ENCODE results near the gene DOCK4. TPM values are rescaled to one million over a fixed set of nuclear protein-coding genes. Genes with fewer than 3 reads are reported as not detected.

The DOCK4 gene
- total RNA-seq, 4 donors from 2014 or later = 30.8 to 49.8 (median 37.2) TPM

DNA sequence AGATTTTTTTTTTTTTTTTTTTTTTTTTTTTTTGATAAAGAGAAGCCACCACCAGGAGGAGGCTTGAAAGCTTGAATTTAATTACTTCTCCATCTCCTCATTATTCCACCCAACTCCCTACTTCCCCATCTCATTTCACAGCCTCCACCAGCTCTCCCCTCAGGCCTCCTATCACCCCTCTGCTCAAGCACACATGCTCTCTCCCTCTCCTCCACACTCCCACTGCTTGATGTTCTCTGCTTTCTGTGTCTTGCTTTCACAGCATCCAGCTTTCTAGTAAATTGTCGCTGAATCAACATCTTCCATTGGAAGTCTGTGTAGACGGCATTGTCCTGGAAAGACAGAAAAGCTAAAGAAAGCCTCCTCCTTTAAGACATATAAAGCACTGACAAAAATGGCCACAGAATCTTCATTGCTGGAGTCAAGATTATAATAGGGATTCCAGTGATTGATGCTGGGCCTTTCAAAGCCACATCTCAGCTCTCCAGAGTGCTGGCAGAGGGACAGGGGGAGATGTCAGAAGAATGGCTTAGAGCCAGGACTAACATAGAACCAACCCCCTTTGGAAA lies 58.3 kb downstream of the DOCK4 start:
- no peak overlapping the region for H3K27ac ChIP-seq

DNA sequence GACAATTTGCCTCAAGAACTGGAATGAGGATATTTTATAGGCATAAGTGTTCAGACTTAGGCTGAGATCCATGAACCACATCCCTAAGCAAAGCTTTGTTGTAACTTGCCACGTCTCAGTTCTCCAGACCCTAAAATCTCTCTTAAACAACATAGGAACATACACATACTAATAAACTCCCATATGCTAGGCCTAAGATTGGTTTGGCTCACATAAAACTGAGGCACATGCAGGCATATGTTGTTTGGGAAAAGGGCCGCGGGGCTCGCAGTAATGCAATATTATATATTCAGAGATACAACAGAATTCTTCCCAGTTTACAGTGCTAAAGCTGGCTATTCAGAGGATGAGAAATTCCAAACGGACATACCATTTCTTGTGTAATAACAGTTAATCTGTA lies 61.0 kb downstream of the DOCK4 start:
- DNase-seq (ENCODE audit: low spot score in 2 of 2) = no peak
- WGBS, 2 donors = 91 to 94% methylated on average over 5 of the region's 5 CpGs

More for the DNA sequence above, 58.3 kb downstream of the DOCK4 start:
- no peak for DNase-seq (ENCODE audit: low spot score in 2 of 2)
- WGBS, 2 donors = 64 to 72% methylated on average over 2 of the region's 2 CpGs
- H3K36me3 ChIP-seq = no peaks in the 10 kb centered on the region
- no peak for TF ChIP-seq EP300 (IDR thresholded peaks at IDR 0.05)
- TF ChIP-seq, protein P1, sequence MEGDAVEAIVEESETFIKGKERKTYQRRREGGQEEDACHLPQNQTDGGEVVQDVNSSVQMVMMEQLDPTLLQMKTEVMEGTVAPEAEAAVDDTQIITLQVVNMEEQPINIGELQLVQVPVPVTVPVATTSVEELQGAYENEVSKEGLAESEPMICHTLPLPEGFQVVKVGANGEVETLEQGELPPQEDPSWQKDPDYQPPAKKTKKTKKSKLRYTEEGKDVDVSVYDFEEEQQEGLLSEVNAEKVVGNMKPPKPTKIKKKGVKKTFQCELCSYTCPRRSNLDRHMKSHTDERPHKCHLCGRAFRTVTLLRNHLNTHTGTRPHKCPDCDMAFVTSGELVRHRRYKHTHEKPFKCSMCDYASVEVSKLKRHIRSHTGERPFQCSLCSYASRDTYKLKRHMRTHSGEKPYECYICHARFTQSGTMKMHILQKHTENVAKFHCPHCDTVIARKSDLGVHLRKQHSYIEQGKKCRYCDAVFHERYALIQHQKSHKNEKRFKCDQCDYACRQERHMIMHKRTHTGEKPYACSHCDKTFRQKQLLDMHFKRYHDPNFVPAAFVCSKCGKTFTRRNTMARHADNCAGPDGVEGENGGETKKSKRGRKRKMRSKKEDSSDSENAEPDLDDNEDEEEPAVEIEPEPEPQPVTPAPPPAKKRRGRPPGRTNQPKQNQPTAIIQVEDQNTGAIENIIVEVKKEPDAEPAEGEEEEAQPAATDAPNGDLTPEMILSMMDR (IDR thresholded peaks at IDR 0.05) = peak in 1 of 5 experiments; percentile 9
- no peak for TF ChIP-seq POLR2A (IDR thresholded peaks at IDR 0.05)
- no peaks in the 10 kb centered on the region for H3K27me3 ChIP-seq
- H3K4me1 ChIP-seq = peaks cover 0 to 28% (median 6%) of the 10 kb centered on the region in 4 donors
- no peaks in the 10 kb centered on the region for H3K9me3 ChIP-seq
- H3K4me3 ChIP-seq = no peak overlapping the region

DNA sequence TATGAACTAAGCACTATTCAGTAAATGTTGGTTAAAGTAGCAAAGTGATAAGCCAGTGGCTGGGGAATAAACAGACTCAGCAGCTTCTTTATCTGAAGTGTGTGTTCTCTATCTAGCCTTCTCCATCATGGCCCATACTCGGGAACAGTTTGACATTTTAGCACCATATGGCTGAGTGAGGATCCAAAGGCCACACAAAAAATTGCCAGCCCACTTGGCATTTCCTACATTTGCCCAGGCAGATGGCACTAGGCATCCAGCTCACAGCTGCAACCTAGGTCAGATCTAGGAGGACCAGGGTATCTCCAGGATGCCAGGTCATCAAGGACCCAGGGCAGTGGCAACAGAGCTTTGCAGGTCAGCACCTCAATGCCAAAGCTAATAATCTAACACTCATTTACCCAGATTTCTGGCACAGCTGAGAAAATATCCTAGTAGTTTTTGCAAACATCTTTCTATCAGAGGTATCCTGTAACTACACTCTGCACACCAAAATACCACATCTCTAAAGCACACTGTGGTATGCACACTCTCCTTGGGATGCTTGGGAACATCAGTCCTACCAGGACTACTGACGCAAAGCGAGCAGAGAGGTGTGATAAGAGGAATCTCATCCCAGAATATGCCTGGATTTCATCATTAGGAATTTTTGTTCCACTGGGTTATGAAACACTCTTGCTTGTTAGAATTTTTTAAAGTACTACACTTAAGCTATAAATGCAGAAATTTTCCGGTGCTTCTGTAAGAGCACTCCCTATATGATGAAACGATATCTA lies 61.7 kb downstream of the DOCK4 start:
- H3K27me3 ChIP-seq = no peaks in the 10 kb centered on the region
- no peak for TF ChIP-seq POLR2A (IDR thresholded peaks at IDR 0.05)
- DNase-seq (ENCODE audit: low spot score in 2 of 2) = no peak
- H3K27ac ChIP-seq = no peak overlapping the region
- H3K4me1 ChIP-seq = peaks cover 0 to 36% (median 4%) of the 10 kb centered on the region in 4 donors
- WGBS, 2 donors = 88 to 92% methylated on average over 5 of the region's 5 CpGs
- no peak overlapping the region for H3K4me3 ChIP-seq
- no peaks in the 10 kb centered on the region for H3K36me3 ChIP-seq
- no peaks in the 10 kb centered on the region for H3K9me3 ChIP-seq

More for the DNA sequence above, 61.0 kb downstream of the DOCK4 start:
- peaks cover 0 to 31% (median 4%) of the 10 kb centered on the region in 4 donors for H3K4me1 ChIP-seq
- H3K27me3 ChIP-seq = no peaks in the 10 kb centered on the region
- no peak overlapping the region for H3K4me3 ChIP-seq
- no peaks in the 10 kb centered on the region for H3K36me3 ChIP-seq
- H3K9me3 ChIP-seq = no peaks in the 10 kb centered on the region
- no peak overlapping the region for H3K27ac ChIP-seq
- TF ChIP-seq EP300 (IDR thresholded peaks at IDR 0.05) (no peak), POLR2A (IDR thresholded peaks at IDR 0.05) (no peak)
- TF ChIP-seq, protein P1 (IDR thresholded peaks at IDR 0.05) = no peak

DNA sequence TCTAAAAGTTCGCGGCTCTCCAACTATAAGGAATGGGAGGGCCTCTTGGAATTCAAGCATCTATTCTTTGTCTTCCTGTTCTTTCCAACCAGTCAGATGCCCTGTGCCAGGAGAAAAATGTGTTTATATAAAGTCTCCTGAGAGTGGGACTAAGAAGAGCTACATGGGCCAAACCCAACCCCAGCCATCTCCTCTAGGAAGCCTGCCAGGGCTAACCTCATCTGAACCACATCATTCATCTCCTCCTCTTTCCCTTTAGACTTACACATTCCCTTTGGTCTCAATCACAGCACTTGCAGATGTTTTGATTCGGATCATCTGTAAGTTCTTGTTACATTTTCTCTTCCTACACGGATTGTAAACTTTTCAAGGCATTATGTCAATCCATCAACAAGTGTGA lies 62.6 kb downstream of the DOCK4 start:
- no peaks in the 10 kb centered on the region for H3K36me3 ChIP-seq
- no peak for TF ChIP-seq EP300 (IDR thresholded peaks at IDR 0.05)
- TF ChIP-seq, protein P1 (IDR thresholded peaks at IDR 0.05) = no peak
- no peak for TF ChIP-seq POLR2A (IDR thresholded peaks at IDR 0.05)
- WGBS, 2 donors = 60 to 63% methylated on average over 4 of the region's 4 CpGs
- no peaks in the 10 kb centered on the region for H3K27me3 ChIP-seq
- no peaks in the 10 kb centered on the region for H3K9me3 ChIP-seq
- no peak for DNase-seq (ENCODE audit: low spot score in 2 of 2)
- H3K4me1 ChIP-seq = peaks cover 0 to 36% (median 4%) of the 10 kb centered on the region in 4 donors
- no peak overlapping the region for H3K4me3 ChIP-seq
- no peak overlapping the region for H3K27ac ChIP-seq

GRCh38 chr7:112143136-112143535 lies 63.1 kb downstream of the DOCK4 start:
- Histone ChIP-seq H3K27me3 (no peaks in the 10 kb centered on the region), H3K4me3 (no peak overlapping the region), H3K4me1 (peaks cover 0 to 36% (median 4%) of the 10 kb centered on the region in 4 donors), H3K27ac (no peak overlapping the region), H3K9me3 (no peaks in the 10 kb centered on the region), H3K36me3 (no peaks in the 10 kb centered on the region)
- 63 to 70% methylated on average over 3 of the region's 3 CpGs for WGBS, 2 donors
- TF ChIP-seq POLR2A (IDR thresholded peaks at IDR 0.05) = no peak
- TF ChIP-seq, protein P1 (IDR thresholded peaks at IDR 0.05) = no peak
- TF ChIP-seq EP300 (IDR thresholded peaks at IDR 0.05) = no peak
- DNase-seq (ENCODE audit: low spot score in 2 of 2) = no peak
